Central memory CD4-positive, alpha-beta T cell (primary cell): ENCODE results near the gene ZBTB16.

Source experiments
- DNase-seq: peaks from one replicate; pipeline ENCODE4 v3.0.0; 2022

ZBTB16 gene

DNA sequence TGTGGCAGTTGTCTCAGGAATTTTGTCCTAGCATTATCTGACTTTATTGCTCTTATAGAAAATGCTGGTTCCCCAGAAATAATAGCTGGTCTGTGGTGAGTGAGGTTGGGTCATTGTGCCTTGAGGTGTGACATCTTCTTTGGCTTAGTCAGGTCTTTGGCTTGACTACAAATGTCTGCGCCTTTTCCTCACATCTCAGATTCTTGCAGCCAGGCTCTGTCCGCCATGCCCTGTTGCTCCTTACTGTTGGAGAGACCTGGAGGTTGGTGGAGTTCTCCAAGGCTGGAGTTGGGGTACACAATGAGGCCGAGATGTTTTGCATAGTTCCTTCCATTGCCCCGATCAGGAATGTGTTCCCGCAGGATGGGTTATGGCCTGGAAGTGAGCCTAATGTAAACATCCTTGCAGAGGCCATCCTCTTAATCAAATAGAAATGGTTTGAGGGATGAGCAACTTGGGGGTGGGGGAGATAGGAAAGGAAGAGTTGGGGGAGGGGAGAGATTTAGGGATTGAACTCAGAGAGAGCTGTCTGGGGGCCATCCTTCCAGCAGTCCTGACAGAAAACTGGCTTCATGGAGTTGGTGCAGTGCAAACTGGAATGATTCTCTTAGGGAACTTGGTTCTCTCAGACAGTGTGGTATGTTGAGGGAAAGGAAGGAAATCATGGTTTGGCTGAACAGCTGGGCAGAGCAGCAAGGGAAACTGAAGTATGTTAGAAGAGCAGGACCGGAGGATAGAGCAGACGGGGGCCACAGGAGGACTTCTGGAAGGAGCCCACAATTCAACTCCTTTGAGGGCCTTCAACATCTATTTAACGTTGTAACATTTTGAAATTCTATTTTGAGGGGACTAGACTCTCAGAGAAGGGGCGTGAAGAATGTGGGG, 49.9 kb downstream of the ZBTB16 start:
- no peak for DNase-seq

DNA sequence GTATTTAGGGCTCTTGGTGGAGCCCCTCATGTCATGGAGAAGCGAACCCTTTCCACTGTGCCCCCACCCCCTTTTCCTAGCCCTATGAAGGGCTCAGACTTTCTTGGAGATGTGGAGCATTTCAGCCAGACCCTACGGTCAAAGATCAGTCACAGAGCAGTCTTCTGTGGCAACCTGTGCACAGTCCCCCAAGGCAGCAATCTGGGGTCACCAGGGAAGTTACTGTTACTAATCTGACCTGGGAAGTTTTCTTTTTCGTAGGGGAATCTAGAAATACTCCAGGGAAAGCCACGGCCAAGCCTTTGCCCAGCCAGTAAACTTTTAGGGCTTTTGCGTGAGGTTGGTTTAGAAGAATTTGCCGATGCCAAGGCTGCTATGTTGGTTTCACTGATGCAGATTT, 50.6 kb downstream of the ZBTB16 start:
- DNase-seq = no peak

DNA sequence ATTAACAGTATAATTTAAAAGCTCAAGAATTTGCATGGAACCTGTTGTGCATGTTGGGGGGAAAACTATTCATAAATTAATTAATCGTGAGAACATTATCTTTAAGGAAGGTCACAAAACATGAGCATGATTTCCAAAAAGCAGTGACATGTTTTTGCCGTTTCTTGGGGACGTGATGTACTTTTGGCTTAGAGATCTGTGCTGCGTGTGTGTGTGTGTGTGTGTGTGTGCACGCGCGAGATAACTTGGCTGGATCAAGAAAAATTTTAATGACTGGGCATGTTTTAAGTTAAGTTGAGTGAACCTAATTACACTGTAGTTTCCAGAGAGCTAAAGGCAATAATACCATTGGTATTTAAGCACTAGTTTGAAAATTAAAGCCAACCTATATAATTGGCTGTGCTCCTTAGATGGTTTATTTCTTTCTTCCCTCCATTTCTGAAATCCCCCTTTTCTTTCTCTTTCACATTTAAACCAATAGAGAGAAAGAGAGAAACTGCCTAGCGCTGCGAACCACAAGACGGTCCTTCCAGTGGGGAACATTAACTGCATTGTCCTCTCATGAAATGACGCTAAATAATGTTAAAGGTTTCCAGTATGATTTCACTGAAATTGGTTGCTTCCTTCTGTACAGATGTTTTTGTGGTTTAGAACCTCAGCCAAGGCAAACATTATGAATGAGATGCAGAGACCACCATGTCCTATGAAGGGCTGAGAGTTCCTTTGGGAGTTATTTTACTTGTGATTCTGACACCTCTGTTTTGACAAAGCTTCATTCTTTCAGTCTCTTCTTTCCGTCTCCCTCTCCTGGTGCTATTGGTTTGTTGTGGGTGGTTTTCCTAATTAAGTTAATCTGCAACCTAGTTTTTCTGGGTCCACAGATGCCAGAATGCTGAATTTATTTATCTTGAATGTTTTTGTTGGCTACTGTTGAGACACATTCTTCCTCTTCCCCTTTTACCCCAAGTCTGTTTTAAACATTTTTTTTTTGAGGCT, 51.7 kb downstream of the ZBTB16 start:
- DNase-seq = no peak

DNA sequence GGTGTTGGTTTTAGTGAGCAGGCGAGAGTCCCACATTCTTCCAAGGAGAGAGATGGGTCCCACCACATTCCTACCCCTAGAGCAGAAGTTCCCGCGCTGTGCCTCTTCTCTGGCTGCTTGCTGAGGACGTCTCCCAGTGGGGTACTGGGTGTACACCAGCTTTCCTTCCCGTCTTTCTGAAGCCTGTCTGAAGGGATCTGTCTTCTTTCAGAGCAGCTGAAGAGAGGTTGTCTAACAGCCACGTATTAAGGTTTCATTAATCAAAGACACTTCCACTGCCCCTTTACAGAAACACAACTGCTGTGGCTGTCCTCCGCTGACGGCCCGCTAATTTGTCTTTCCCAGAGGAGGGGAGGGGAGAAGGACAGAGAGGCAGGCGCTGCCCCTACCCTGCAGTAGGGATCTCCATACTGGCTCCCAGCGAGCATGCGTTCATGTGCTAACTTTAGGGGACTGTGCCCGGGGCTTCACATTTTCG, 56.0 kb downstream of the ZBTB16 start:
- no peak for DNase-seq

DNA sequence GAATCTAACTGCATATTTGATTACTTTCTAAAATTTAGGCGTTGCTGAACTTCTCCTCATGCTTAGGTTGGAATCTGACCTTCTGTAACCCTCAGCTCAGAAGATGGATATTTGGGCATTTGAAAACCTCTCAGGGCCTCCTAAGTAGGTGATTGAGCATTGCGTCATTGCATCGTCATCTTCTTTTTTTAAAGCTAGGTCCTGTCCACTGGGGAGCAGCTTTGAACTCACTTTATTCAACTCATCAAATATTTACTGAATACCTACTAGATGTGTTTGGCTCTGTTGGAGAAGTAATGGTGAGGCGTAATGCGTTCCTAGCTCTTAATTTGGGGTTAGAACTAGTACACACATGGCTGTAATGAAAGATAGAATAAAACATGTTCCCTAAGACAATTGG, 56.8 kb downstream of the ZBTB16 start:
- no peak for DNase-seq

DNA sequence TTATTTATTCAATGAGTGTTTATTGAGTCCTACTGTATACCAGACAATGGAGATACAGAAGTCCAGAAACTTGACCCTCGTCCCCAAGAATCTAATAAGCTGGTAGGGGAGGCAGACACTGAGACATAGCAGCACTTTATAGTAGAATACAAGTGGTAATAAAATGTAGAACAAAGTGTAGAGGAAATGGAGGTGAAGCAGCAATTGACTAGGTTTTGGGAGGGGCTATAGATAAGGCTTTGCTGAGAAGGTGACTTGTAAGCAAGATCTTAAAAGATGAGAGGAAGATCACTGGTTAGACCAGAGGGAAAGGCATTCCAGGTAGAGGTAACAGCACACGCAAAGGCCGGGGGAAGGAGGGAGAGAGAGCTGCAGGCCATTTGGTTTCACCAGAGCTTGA, 57.3 kb downstream of the ZBTB16 start:
- no peak for DNase-seq

DNA sequence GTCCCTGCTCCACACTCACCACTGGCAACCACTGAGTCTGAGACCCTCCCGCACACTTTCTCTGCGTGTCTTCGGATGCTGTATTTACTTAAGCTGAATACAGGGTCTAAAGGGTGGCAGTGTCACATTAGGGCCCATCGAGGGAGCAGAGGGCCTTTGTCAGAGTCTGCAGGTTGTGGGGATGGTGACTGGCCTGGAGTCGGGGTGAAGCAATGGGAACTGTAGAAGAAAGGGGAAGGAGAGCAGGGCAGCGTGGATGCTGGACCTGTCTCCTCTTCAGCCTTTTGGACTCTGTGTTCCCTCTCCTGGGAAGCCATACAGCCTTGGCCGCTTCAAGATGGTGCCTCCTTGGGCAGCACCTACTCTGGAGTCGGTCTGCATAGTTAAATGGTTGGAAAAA, 61.1 kb downstream of the ZBTB16 start:
- no peak for DNase-seq

DNA sequence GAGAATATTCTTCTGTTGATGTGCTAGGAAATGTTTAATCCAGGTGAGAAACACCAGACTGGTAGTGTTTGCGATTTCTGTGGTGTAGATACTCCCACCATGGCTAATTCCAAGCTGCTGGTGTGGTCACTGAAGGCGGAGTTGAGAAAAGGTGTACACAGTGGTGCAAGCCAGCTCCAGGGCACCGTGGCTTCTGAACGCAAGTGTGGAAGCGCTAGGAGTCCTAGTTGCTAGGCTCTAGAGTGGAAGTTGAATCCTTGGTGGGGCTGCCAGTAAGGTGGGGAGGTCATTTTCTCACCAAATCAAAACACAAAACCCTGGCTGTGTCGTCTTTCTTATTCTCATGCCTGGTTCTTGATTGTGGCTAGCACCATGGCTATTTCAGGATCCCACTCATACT, 61.6 kb downstream of the ZBTB16 start:
- DNase-seq = no peak

DNA sequence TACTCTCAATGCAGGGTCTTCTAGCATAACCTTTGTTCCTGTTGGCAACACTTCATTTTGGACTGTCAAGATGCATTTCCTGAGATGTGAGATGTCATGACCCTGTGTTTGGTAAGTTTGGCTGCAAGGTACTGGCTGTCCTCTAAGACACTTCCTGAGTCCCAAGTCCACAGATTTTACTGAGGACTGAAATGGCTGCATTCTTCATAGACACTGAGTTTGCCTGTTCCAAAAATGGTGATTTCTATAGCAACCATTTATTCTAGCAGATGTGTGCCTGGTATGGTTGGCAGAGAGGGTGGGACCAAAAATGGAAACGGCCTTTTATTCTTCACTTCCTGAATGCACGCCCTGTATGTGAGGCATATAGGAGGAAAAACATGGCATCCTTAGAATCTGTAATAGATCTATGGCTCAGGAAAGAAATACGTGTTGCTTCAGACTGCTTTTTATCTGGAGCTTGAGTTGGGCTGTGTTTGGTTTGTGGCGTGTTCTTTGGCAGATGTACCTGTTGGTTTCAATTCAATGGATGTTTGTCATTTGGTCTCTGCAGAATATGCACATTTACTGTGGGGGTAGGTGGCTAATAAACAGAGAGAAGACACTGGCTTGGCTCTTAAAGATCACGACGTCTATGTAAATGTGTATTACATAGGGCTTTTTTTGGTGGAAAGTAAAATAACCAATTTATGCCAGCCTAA, 62.4 kb downstream of the ZBTB16 start:
- DNase-seq = no peak

DNA sequence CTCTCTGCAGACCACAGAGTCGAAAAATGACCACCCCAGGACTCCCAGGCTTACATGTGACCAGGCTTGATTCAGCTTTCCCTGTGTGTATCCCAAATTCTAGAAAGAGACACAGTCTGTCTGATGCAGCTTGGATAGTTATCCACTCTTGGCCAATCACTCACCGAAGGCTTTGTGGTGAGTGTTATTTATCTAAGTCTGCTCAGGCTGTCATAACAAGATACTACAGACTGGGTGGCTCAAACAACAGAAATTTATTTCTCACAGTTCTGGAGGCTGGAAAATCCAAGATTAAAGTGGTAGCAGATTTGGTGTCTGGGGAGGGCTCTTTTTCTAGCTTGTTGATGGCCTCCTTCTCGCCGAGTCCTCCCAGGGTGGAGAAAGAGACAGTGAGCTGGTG, 63.2 kb downstream of the ZBTB16 start:
- no peak for DNase-seq

DNA sequence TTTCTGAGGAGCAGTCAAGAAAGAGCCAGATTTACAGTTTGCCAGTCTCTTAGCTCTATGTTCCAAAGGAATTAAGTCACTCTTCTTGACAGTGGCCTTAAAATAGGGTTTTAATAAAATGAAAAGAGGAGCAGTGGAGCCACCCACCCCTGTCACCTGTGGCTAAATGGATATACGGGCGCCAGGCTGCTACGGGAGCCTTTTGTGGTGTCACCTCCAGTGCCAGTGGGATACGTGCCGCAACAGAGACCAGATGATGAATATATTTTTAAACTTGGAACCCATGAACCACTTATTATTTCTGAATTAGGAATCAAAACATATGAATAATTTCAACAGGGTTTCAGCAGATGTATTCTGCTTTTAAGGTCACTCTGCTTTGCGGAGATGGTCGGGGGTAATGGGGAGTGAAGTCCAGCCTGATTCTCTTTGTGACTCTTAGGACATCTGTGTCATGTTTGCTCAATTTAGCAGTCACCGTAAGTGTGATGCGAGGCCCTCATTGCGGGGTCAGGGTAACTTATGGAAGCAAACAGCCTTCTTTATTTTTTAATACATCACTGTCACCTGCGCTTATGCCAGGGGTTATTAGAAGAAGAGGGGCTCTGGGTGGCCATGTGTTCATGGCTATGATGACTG, 64.3 kb downstream of the ZBTB16 start:
- no peak for DNase-seq

DNA sequence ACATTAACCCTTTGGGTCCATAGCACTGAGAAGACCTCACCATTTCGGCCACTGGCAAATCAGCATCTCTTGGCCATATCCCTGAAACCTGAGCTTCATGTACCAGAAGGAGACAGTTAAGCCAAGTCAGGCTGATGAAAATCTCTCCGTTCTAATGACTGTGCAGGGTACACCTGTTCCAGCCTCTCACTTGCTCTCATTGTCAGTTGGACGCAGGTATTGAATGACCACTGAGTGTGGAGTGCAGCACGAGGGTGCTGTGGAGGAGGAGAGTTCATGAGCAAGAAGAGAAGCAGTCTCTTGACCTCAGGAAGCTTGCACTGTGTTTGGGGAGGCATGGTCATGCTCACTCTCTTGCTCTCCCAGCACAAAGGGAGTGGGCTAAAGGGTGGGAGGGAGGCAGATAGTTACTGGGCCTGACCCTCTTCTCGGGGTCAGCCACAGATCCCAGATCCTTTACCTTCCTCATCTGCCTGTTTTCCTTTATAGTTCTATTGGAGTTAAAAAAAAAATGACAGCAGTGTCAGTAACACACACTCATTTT, 65.2 kb downstream of the ZBTB16 start:
- DNase-seq = no peak

DNA sequence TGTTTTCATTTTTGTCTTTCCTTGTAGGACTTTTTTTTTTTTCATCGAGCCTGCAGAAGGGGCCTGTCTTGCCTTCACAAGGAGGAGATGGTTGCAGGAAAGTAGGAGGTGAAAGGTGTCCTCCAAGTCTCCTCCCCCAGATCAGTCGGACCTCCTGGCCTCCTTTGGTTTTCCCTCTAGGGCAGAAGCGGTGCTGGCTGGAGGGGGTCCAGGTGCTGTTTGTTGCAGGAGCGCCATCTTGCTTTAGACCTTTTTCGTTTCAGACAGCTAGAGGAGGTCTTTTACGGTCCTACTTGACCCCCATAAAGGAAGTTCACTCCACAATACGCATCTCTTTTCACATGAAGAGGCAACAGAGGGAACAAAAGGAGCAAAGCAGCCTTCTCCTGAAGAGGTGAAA, 66.0 kb downstream of the ZBTB16 start:
- DNase-seq = no peak

DNA sequence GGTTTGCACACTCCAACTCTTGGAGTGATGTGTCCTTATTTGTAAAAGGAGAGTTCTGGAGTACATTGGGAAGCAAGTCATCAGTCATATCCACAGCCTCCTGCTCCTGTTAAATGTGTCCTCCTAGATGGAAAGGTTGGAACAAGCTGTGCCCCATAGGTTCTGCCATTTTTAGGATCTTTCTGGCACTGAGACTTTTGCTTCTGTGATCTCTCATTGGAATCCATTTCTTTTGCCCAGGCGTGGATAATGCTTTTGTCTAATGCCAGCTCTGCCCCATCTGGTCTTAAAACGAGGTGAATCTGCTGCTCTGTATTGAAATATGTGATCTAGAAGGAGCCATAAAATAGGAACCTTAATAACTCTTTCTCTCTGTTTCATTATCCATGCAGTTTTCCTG, 66.4 kb downstream of the ZBTB16 start:
- no peak for DNase-seq

DNA sequence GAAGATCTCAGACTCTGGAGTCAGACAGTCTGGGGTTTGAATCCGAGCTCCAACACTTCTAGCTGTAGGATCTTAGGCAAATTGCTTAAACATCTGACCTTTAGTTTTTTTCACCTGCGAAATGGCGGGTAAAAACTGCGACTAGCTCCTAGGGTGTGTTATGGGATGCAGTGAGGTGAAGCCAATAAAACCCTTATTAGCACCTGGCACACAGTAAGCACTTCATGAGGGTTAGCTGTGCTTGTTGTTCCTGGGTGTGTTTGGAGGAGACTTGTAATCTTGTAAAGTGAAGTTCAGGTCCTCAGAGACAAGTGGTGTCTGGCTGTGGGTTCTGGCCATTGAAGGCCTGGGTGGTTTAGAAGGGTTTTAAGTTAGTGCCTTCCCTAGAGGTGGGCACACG, 68.9 kb downstream of the ZBTB16 start:
- DNase-seq = no peak

DNA sequence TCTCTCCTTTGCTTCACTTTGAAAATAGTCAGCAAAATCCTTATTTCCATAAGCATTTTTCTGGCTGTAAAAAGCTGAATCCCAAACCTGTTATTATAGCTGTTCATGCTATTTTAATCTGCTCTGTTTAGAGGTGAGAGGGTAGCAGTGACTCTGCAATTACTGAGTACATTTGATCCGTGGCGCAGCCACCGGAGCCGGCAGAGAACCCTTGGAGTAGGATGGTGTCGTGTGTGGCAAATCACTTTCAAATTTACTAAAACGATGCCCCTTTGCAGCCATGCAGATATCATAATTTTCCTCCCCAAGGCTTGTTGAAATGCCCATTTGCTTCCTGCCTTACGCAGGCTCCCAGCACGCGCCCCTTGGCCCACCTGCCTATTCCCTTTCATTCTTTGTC, 69.6 kb downstream of the ZBTB16 start:
- DNase-seq = no peak

DNA sequence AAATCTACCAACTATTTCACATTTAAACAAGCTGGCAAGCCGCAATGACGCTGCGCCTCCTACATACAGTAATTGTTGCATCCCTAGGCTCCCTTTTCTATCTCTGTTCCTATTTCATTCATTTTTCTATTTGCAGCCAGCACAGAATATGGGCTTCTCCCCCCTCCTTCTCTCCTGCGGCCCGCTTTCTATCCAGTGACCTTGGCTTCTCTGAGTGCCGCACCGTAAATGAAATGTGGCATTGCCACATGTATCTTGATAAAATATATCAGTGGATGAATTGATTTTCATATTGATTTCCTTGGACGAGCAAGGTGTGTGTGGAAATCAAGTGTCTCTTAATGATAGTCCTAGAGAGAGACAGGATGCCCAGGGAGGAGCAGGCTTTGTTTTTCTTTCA, 70.2 kb downstream of the ZBTB16 start:
- no peak for DNase-seq

DNA sequence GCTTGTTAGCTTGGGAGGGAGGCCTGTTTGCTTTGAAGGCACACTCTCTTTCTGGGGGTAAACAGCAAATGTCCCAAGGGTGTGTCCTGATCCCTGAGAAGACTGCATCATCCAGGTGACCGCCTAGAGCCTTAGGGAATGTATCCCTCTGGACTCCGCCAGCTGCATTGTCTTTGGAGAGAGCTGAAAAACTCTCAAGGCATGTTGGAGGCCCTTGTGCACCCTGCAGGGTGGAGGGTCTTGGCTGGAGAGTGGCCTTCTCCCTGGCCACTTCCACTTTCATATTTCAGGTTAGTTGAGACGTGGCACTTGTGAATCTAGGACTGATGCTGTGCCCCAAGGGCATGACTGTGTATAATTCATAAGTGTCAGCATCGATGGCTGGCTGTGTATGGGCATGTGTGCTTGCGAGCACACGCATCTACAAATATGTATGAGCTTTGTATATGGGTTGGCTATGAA, 70.6 kb downstream of the ZBTB16 start:
- DNase-seq = no peak

DNA sequence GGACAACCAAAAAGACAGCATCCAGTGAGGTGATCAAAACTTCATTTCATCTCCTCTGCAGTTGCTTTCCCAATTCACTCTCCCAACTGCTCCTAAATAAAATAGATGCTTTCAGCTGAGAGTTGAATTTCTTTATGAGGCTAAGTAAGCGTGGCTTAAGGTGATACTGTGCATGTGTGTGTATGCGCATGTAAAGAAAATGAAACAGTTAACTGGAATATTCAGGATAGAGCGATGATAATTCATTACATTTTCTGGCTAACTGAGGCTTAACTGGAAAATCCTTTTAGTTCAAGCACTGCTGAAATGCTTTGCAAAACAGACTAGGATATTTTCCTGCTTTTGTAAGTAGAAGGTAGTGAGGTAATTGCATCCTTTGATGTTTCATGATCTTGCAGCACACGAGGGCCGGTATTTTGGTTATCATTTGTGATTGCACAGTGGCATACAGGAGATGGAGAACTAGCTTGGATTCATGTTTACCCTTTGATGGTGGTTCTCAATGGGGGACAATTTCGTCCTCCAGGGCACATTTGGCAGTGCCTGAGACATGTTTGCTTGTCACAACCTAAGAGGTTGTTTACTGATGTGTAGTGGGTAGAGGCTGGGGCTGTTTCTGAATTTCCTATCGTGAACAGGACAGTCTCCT, 71.2 kb downstream of the ZBTB16 start:
- no peak for DNase-seq

DNA sequence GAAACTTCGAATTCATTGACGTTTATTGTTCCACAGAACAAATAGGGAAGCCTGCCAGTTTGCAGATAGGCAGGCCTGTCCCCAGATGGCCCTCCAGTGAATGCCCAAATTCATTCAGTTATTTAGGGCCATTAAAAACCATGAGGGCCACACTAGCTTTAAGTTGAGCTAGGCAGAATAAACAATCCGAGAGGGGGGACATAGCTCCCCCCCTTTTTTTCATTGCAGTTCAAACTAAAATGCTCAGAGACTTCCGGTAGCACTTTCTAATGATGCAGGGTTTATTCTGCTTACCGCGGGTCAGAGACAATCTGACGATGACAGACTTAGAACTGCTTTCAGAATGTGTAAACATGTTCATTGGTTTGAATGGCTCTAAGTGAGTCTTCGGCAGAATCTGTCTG, 72.0 kb downstream of the ZBTB16 start:
- DNase-seq = peak; percentile 3

DNA sequence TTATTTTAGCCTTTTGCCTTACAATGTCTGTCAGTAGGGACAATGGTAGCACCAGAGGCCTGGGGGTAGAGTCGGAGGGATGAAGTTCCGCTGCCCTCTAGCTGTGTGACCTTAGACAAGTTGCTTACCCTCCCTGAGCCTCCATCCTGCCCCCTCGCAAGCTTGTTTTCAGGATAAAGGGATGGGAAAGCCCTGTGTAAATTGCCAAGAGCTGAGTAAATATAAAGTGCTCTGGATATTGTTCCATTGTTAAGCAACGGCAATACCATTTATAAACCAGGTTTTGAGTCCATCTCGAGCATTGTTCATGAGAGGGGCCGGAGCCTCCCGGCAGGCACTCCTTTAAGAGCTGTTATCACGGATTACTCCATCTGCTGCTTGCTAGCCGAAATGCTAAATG, 72.9 kb downstream of the ZBTB16 start:
- DNase-seq = no peak
